ENCODE results near the gene NCBP1. TPM values are rescaled to one million over a fixed set of nuclear protein-coding genes. Genes with fewer than 3 reads are reported as not detected.
"Not testable (repeated sequence)": the region's sequence is repeated elsewhere in the genome, so short reads cannot be mapped to it uniquely, and the experiment has no call there.

NCBP1 gene
- 22.8 TPM for total RNA-seq
- long read RNA-seq, full-length matches to known transcripts: 20 of 26 reads
- long read RNA-seq, partial matches to known transcripts: 1 of 26 reads
- long read RNA-seq, other reads (novel, unspliced or antisense): 5 of 26 reads

- intact Hi-C loops (cut with DNase I): no loop called here
- H3K36me3 ChIP-seq: no peaks in the 10 kb centered on the region
- no peaks in the 10 kb centered on the region for H3K9me3 ChIP-seq
- no peak for TF ChIP-seq CTCF (IDR thresholded peaks at IDR 0.05)
- no peaks in the 10 kb centered on the region for H3K27me3 ChIP-seq (ENCODE audit: low read depth)
- H3K4me1 ChIP-seq: peaks cover 53% of the 10 kb centered on the region
- DNase-seq: peak; percentile 99
- H3K27ac ChIP-seq: peak within 1 kb of the TSS; percentile 98
- H3K4me3 ChIP-seq: peak within 1 kb of the TSS; percentile 94
- peak; percentile 95 to 97 for ATAC-seq
These were observed at the start of gene NCBP1, which contains the start of gene TSTD2 for GRCh38 chr9:97632985-97633858. NCBP1 (plus strand) TSS chr9:97633821; CDS start chr9:97633882, 61 bp downstream. TSTD2 (minus strand) TSS chr9:97633368; CDS start chr9:97627562, 5,806 bp downstream.

- H3K9me3 ChIP-seq; H3K27ac ChIP-seq; H3K36me3 ChIP-seq; H3K27me3 ChIP-seq (ENCODE audit: low read depth); DNase-seq; H3K4me3 ChIP-seq; intact Hi-C loops (cut with DNase I); ATAC-seq; H3K4me1 ChIP-seq: not testable (repeated sequence)
These were observed 48.8 kb upstream of the NCBP1 start for GRCh38 chr9:97584778-97585177.

GRCh38 chr9:97586909-97587308 lies 46.7 kb upstream of the NCBP1 start:
- H3K4me1 ChIP-seq; H3K4me3 ChIP-seq; intact Hi-C loops (cut with DNase I); DNase-seq; H3K9me3 ChIP-seq; H3K36me3 ChIP-seq; H3K27me3 ChIP-seq (ENCODE audit: low read depth); ATAC-seq; H3K27ac ChIP-seq: not testable (repeated sequence)

- H3K9me3 ChIP-seq: no peaks in the 10 kb centered on the region
- ATAC-seq (peak; percentile 32 to 71), DNase-seq (no peak)
- TF ChIP-seq CTCF (IDR thresholded peaks at IDR 0.05): no peak
- H3K27ac ChIP-seq: no peak overlapping the region
- H3K36me3 ChIP-seq: no peaks in the 10 kb centered on the region
- intact Hi-C loops (cut with DNase I): no loop called here
- H3K4me1 ChIP-seq: no peaks in the 10 kb centered on the region
- H3K27me3 ChIP-seq (ENCODE audit: low read depth): no peaks in the 10 kb centered on the region
- H3K4me3 ChIP-seq: no peak overlapping the region
These were observed 42.1 kb upstream of the NCBP1 start for GRCh38 chr9:97591535-97591934.

- no peak for ATAC-seq
- H3K4me1 ChIP-seq: peaks cover 1% of the 10 kb centered on the region
- H3K9me3 ChIP-seq: no peaks in the 10 kb centered on the region
- no peaks in the 10 kb centered on the region for H3K36me3 ChIP-seq
- intact Hi-C loops (cut with DNase I): no loop called here
- no peaks in the 10 kb centered on the region for H3K27me3 ChIP-seq (ENCODE audit: low read depth)
- no peak overlapping the region for H3K27ac ChIP-seq
- no peak for DNase-seq
- no peak overlapping the region for H3K4me3 ChIP-seq
- TF ChIP-seq CTCF (IDR thresholded peaks at IDR 0.05): no peak
These were observed 41.5 kb upstream of the NCBP1 start for GRCh38 chr9:97592126-97592525.

- Histone ChIP-seq H3K27ac (no peak overlapping the region), H3K27me3 (ENCODE audit: low read depth) (no peaks in the 10 kb centered on the region)
- DNase-seq: no peak
These were observed 39.7 kb upstream of the NCBP1 start for GRCh38 chr9:97593960-97594359.

More at GRCh38 chr9:97593960-97594359, 39.7 kb upstream of the NCBP1 start:
- Histone ChIP-seq H3K4me1 (peaks cover 13% of the 10 kb centered on the region), H3K36me3 (no peaks in the 10 kb centered on the region), H3K9me3 (no peaks in the 10 kb centered on the region), H3K4me3 (no peak overlapping the region)
- no peak for TF ChIP-seq CTCF (IDR thresholded peaks at IDR 0.05)
- intact Hi-C loops (cut with DNase I): no loop called here
- no peak for ATAC-seq
